Measurements from ENCODE around the gene EHD1.

GRCh38 chr11:64897381-64898075, 19.1 kb upstream of the EHD1 start:
- TF ChIP-seq CTCF (IDR thresholded peaks at IDR 0.05) (no peak), POLR2A (IDR thresholded peaks at IDR 0.05; ENCODE audit: low read length) (no peak), EP300 (IDR thresholded peaks at IDR 0.05) (no peak), RCOR1 (IDR thresholded peaks at IDR 0.05; ENCODE audit: low read depth, low read length) (no peak), JUN (IDR thresholded peaks at IDR 0.05) (no peak), RAD21 (conservative IDR thresholded peaks at IDR 0.05 in 1 of 2, IDR thresholded peaks at IDR 0.05 in 1 of 2) (no peak), CEBPB (IDR thresholded peaks at IDR 0.05) (no peak)

Data from A549 (cell line).